Activated CD4-positive, alpha-beta memory T cell treated with anti-CD3 and anti-CD28 coated beads for 36 hours (primary cell): Measurements from ENCODE around the gene RARA. TPM values are rescaled to one million over a fixed set of nuclear protein-coding genes. Genes with fewer than 3 reads are reported as not detected.

Source experiments
- total RNA-seq, 2 experiments: library from RNA; stranded (reverse); gene quantifications; one replicate each; pipeline ENCODE4 v1.2.3, GENCODE V29; 2021

Gene RARA
- total RNA-seq, 2 experiments from 2014 or later: 31.2 TPM

Other genes with a start within 250 kb of the RARA start
- 10 to 100 TPM; 12.5 to 13.4 TPM for gene THRA, start 246.2 kb upstream of the RARA start, total RNA-seq
- gene NR1D1, start 208.6 kb upstream of the RARA start, total RNA-seq: 1 to 10 TPM; 6.7 to 7.3 TPM
- gene MSL1, start 187.2 kb upstream of the RARA start, total RNA-seq: 10 to 100 TPM; 77.9 to 80.6 TPM
- gene CASC3, start 168.6 kb upstream of the RARA start, total RNA-seq: 100 to 1,000 TPM in 1 of 2 experiments, 10 to 100 TPM in 1; 96.1 to 102 TPM
- gene RAPGEFL1, start 131.7 kb upstream of the RARA start, total RNA-seq: 1 to 10 TPM; 4.9 to 6.1 TPM
- 10 to 100 TPM; 19.0 to 20.6 TPM for gene WIPF2, start 89.9 kb upstream of the RARA start, total RNA-seq
- 10 to 100 TPM; 95.6 to 95.7 TPM for gene CDC6, start 21.3 kb upstream of the RARA start, total RNA-seq
- gene GJD3, start 55.6 kb downstream of the RARA start, total RNA-seq: under 1 TPM in 1 of 2 experiments, not detected in 1; 0.27 TPM
- gene TOP2A, start 108.7 kb downstream of the RARA start, total RNA-seq: 100 to 1,000 TPM; 301 to 311 TPM
- gene IGFBP4, start 134.3 kb downstream of the RARA start, total RNA-seq: 10 to 100 TPM; 14.6 to 15.5 TPM
- gene TNS4, start 192.4 kb downstream of the RARA start, total RNA-seq: 10 to 100 TPM; 14.5 to 15.2 TPM